ENCODE results near the gene FCAMR.

Gene FCAMR

GRCh38 chr1:206970446-206970845, at the start of gene FCAMR:
Gene FCAMR, minus strand, starts transcription at chr1:206970460. Its CDS starts 335 bp downstream, at chr1:206970125.
- DNase-seq (ENCODE audit: low read depth) = no peak

- no peak for DNase-seq (ENCODE audit: low read depth)
Measured at GRCh38 chr1:207019661-207020060, 49.4 kb upstream of the FCAMR start.

- no peak for DNase-seq (ENCODE audit: low read depth)
Measured at GRCh38 chr1:207019161-207019560, 48.9 kb upstream of the FCAMR start.

GRCh38 chr1:207018707-207019106, 48.4 kb upstream of the FCAMR start:
- DNase-seq (ENCODE audit: low read depth) = no peak

GRCh38 chr1:207017615-207018559, 47.6 kb upstream of the FCAMR start:
- DNase-seq (ENCODE audit: low read depth) = no peak

- no peak for DNase-seq (ENCODE audit: low read depth)
Measured at GRCh38 chr1:207015791-207016190, 45.5 kb upstream of the FCAMR start.

GRCh38 chr1:207014728-207015127, 44.5 kb upstream of the FCAMR start:
- DNase-seq (ENCODE audit: low read depth) = no peak

- DNase-seq (ENCODE audit: low read depth) = no peak
Measured at GRCh38 chr1:207013321-207014085, 43.2 kb upstream of the FCAMR start.

GRCh38 chr1:207010726-207011125, 40.5 kb upstream of the FCAMR start:
- no peak for DNase-seq (ENCODE audit: low read depth)

- DNase-seq (ENCODE audit: low read depth) = no peak
Measured at GRCh38 chr1:207009945-207010344, 39.7 kb upstream of the FCAMR start.

GRCh38 chr1:207009182-207009850, 39.1 kb upstream of the FCAMR start:
- DNase-seq (ENCODE audit: low read depth) = no peak

- DNase-seq (ENCODE audit: low read depth) = no peak
Measured at GRCh38 chr1:207007352-207008033, 37.2 kb upstream of the FCAMR start.

- DNase-seq (ENCODE audit: low read depth) = no peak
Measured at GRCh38 chr1:207006914-207007313, 36.7 kb upstream of the FCAMR start.

- no peak for DNase-seq (ENCODE audit: low read depth)
Measured at GRCh38 chr1:207006083-207006482, 35.8 kb upstream of the FCAMR start.

- DNase-seq (ENCODE audit: low read depth) = no peak
Measured at GRCh38 chr1:207004931-207005830, 34.9 kb upstream of the FCAMR start.

- no peak for DNase-seq (ENCODE audit: low read depth)
Measured at GRCh38 chr1:207003210-207003609, 33.0 kb upstream of the FCAMR start.

- DNase-seq (ENCODE audit: low read depth) = no peak
Measured at GRCh38 chr1:207002724-207003146, 32.5 kb upstream of the FCAMR start.

GRCh38 chr1:207001492-207002245, 31.4 kb upstream of the FCAMR start:
- no peak for DNase-seq (ENCODE audit: low read depth)

- DNase-seq (ENCODE audit: low read depth) = no peak
Measured at GRCh38 chr1:207000651-207001291, 30.5 kb upstream of the FCAMR start.

GRCh38 chr1:206998816-206999215, 28.6 kb upstream of the FCAMR start:
- DNase-seq (ENCODE audit: low read depth) = no peak

Data from stimulated activated CD8-positive, alpha-beta memory T cell treated with anti-CD3 and anti-CD28 coated beads, Interleukin-12 subunit alpha, Interleukin-12 subunit beta, amount 100 ng/mL, for 1 hour (primary cell).